ENCODE data around the gene CACNA2D4.

CACNA2D4 gene

DNA sequence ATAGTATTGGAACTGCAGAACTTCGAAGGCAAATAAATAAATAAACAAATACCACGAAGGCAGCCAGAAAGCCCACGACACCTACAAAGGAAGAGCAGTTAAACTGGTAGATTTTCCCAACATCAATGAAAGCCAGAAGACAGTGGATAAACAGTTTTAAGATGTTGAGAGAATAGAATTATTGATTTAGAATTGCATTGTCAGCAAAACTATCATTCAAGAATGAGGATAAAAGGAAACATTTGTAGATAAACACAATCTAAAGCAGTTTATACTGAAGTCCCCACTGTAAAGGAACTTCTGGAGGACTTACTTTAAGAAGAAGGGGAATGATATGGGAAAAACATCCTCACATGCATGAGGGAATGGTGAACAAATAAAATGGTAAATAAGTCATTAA, 29.5 kb downstream of the CACNA2D4 start:
- DNase-seq (ENCODE audit: low read depth in 2 of 2): no peak

GRCh38 chr12:1886396-1887008, 31.9 kb downstream of the CACNA2D4 start:
- no peak for DNase-seq (ENCODE audit: low read depth in 2 of 2)

DNA sequence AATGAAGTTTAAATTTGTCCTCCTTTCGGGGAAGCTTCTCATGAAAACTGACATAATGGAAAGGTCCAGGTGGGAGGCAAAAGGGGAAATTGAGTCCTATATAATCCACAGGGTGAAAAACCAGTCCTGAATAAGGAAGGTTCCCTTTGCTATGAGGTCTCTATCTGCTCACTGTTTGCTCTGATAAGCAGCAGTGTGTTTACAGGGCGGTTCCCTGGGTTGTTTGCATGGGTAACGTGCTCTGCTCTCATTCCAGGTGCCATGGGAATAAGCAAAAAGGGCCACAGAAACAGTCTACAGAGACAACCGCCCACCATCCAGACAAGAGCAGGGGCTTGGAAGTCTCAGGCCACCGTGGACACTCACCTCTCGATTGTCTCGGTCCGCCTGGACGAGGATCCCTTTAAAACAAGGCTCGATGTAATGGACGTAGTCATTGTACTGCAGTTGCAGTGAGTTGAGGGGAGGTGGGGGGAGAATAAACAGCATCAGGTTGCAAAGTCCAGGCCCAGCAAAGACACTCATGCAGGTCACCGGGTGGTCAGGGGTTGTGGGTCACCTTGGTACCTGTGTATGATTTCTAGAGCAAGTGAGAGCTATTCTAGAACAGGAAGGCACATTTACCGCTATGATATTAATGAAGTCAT, 32.7 kb downstream of the CACNA2D4 start:
- no peak for DNase-seq (ENCODE audit: low read depth in 2 of 2)

DNA sequence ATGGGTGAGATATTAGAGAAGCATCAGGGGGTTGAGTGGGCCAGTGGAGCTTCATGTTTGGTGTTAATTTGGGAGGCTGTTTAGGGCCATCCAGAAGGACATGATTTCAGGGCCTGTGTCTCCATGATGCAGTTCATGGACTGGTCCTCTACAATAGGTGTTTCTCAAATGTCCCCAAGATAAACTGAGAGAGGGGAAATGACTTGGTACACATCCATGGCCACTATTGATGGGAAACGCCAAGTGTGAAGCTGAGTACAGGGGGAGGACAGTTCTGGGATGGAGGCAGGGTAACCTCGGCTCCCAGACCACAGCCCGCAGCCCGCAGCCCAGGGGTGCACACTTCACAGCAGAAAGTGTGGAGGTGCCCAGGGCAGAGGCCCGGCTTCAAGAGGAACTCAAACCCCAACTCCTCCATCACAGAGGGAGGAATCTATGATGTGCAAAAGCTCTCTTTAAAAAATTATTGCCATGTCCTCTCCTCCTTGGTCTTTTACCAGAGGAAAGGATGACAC, 33.3 kb downstream of the CACNA2D4 start:
- no peak for DNase-seq (ENCODE audit: low read depth in 2 of 2)

DNA sequence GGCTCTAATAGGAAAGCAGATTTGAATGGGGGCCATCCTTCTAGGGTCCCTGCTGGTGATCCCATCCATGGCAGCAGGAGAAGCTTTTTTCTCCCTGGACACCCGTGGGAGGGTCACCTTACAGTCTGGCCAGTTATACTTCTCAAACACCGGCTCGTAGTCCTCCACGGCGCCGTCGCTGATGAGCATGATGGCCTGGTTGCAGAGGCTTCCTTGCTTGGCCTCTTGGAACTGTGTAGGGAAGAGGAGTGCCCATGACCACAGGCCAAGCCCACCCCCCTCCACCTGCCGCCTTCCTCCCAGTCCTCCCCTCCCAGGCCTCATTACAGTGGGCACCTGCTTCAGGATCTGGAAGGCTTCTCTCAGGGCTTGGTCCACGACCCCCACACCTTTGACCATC, 33.8 kb downstream of the CACNA2D4 start:
- no peak for DNase-seq (ENCODE audit: low read depth in 2 of 2)

- DNase-seq (ENCODE audit: low read depth in 2 of 2): no peak
These were observed 34.9 kb downstream of the CACNA2D4 start for GRCh38 chr12:1883513-1883912.

DNA sequence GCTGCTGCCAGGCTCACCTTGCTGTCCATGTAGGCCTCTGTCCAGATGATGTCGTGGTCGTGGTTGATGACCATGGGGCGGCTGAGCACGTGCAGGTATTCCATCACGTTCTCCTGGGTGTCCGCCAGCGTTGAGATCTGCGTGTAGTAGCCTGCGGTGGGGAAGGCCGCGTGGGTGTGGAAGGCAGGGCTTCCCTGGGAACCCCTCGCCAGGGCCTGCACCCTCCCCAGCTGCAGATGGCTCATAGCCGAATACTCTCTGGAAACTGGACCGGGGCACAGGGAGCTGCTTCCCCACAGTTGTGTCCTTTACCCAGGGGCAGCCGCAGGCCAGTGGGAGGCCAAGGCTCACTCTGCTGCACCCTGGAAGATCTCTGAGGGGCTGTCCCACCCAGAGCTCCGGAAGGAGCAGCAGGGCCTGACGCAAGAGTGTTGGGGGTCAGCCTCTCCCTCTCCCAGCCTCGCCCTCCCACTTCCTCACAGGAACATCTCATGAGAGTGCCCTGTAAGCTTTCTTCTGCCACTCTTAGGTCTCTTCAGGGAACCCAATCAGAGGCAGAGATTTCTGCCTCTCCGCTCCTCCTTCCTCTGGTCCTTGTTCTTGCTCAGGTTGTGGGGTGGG, 35.5 kb downstream of the CACNA2D4 start:
- no peak for DNase-seq (ENCODE audit: low read depth in 2 of 2)

GRCh38 chr12:1882405-1882804, 36.0 kb downstream of the CACNA2D4 start:
- no peak for DNase-seq (ENCODE audit: low read depth in 2 of 2)

DNA sequence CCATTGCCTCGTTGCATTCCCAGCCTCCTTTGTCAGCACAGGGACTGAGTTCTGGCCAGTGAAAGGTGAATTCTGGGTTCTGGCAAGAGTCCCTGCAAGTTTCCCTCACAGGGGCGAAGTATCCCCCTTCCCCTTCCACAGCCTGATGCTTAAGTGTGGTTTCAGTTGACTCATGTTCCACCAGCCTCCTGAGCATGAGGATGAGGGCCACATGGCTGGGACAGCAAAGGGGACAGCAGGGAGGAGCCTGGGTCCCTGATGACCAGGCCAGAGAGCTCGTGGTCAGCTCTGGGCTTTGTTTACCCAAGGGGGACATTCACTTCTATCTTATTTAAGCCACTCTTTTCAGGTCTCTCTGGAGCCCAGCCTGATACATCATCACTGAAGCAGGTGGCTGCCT, 36.5 kb downstream of the CACNA2D4 start:
- no peak for DNase-seq (ENCODE audit: low read depth in 2 of 2)

GRCh38 chr12:1881301-1881700, 37.2 kb downstream of the CACNA2D4 start:
- no peak for DNase-seq (ENCODE audit: low read depth in 2 of 2)

DNA sequence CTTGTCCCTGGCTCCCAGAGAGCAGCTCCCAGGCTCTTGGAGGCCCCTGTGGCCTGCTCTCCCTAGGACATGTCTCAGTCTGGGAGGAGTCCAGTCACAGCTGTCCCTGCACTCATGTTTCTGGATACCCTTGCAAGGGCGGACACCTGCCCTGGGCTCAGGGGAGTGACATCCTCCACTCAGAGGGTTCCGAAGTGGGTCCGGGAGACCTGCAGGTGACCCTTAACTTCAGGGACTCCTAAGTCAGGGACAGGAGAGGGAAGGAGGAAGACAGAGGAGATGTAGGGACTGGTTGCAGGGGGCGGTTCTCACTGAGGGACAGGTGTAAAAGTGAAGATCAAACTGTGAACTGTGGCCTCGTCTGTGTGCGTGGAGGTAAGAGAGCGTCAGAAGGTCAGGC, 37.6 kb downstream of the CACNA2D4 start:
- no peak for DNase-seq (ENCODE audit: low read depth in 2 of 2)

- no peak for DNase-seq (ENCODE audit: low read depth in 2 of 2)
These were observed 38.2 kb downstream of the CACNA2D4 start for GRCh38 chr12:1880153-1880845.

- no peak for DNase-seq (ENCODE audit: low read depth in 2 of 2)
These were observed 38.8 kb downstream of the CACNA2D4 start for GRCh38 chr12:1879633-1880032.

- DNase-seq (ENCODE audit: low read depth in 2 of 2): no peak
These were observed 39.8 kb downstream of the CACNA2D4 start for GRCh38 chr12:1878695-1879094.

- no peak for DNase-seq (ENCODE audit: low read depth in 2 of 2)
These were observed 40.2 kb downstream of the CACNA2D4 start for GRCh38 chr12:1878214-1878613.

- DNase-seq (ENCODE audit: low read depth in 2 of 2): no peak
These were observed 41.1 kb downstream of the CACNA2D4 start for GRCh38 chr12:1877169-1877878.

GRCh38 chr12:1876086-1876485, 42.4 kb downstream of the CACNA2D4 start:
- no peak for DNase-seq (ENCODE audit: low read depth in 2 of 2)

GRCh38 chr12:1875608-1876007, 42.8 kb downstream of the CACNA2D4 start:
- no peak for DNase-seq (ENCODE audit: low read depth in 2 of 2)

DNA sequence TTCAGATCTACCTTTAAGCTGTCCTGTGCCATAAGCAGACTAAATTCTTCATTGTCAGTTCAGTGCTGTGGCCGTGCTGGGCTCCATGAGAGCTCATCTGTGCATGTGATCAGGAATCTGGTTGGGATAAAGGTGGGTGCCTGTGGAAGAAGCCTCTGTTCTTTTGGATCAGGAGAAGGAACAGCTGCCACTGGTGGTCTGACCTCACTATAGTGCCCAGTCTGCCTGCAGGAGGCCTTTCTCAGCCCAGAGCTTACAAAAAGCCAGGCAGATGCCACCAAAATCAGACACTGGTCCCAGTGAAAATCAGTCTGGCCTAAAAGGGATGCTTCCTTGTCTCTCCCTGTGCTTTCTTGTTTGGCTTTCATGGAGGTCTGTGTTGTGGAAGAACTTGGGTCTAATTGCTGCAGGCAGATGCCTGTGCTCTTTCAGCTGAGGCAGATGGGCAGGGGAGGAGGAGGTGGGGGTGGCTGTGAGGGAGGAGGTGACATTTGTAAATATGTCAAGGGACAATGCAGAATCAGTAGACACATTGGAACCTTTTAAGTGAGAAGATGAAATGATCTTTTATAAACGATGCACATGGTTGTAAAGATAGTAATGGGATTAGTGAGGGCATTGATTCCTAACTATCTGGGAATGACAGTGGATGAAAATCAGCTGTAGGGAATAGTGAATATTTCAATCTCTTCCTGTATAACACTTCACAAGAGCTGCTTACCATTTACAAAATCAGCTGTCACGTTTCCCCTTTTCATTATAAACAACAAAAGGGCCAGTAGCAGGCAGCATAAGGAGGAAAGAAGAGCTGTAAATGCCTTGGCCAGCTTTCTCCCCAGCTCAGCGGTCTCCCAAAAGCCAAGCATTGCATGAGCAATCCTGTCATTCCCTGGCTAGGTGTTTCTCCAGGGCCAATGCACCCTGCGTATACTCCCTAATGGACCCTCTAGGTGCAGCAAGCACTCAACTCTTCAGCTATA, 44.6 kb downstream of the CACNA2D4 start:
- DNase-seq (ENCODE audit: low read depth in 2 of 2): no peak

GRCh38 chr12:1872448-1872847, 46.0 kb downstream of the CACNA2D4 start:
- DNase-seq (ENCODE audit: low read depth in 2 of 2): no peak

- DNase-seq (ENCODE audit: low read depth in 2 of 2): no peak
These were observed 46.5 kb downstream of the CACNA2D4 start for GRCh38 chr12:1872001-1872400.

Measured in stimulated activated CD4-positive, alpha-beta T cell treated with anti-CD3 and anti-CD28 coated beads, Interleukin-4, amount 100 ng/mL, for 48 hours (primary cell).